ENCODE data around the gene DEFB115.

DNA sequence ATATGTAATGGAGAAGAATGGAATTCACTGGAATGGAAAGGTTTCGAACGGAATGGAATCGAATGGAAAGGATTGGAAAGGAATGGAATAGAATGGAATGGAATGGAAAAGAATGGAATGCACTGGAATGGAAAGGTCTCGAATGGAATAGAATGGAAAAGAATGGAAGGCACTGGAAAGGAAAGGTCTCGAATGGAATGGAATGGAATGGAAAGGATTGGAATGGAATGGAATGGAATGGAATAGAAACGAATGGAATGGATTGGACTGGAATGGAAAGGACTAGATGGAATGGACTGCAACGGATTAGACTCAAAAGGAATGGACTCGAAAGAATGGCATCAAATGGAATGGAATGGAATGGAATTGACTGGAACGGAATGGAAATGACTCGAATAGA, 20.5 kb upstream of the DEFB115 start:
- no peak for TF ChIP-seq POLR2AphosphoS5 (IDR thresholded peaks at IDR 0.05; ENCODE audit: low read depth, low read length)
- TF ChIP-seq, protein P1, sequence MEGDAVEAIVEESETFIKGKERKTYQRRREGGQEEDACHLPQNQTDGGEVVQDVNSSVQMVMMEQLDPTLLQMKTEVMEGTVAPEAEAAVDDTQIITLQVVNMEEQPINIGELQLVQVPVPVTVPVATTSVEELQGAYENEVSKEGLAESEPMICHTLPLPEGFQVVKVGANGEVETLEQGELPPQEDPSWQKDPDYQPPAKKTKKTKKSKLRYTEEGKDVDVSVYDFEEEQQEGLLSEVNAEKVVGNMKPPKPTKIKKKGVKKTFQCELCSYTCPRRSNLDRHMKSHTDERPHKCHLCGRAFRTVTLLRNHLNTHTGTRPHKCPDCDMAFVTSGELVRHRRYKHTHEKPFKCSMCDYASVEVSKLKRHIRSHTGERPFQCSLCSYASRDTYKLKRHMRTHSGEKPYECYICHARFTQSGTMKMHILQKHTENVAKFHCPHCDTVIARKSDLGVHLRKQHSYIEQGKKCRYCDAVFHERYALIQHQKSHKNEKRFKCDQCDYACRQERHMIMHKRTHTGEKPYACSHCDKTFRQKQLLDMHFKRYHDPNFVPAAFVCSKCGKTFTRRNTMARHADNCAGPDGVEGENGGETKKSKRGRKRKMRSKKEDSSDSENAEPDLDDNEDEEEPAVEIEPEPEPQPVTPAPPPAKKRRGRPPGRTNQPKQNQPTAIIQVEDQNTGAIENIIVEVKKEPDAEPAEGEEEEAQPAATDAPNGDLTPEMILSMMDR (IDR thresholded peaks at IDR 0.05; ENCODE audit: control extremely low read depth in 1 of 3, insufficient read depth in 1 of 3, low read depth in 1 of 3, low read length in 3 of 3), result no peak
- TF ChIP-seq KDM5A (IDR thresholded peaks at IDR 0.05; ENCODE audit: low read length), result no peak
